Measurements from ENCODE around the gene NSL1. TPM values are rescaled to one million over a fixed set of nuclear protein-coding genes. Genes with fewer than 3 reads are reported as not detected.

The NSL1 gene
- total and polyA plus RNA-seq, 4 donors = 9.2 to 48.8 (median 27.0) TPM

DNA sequence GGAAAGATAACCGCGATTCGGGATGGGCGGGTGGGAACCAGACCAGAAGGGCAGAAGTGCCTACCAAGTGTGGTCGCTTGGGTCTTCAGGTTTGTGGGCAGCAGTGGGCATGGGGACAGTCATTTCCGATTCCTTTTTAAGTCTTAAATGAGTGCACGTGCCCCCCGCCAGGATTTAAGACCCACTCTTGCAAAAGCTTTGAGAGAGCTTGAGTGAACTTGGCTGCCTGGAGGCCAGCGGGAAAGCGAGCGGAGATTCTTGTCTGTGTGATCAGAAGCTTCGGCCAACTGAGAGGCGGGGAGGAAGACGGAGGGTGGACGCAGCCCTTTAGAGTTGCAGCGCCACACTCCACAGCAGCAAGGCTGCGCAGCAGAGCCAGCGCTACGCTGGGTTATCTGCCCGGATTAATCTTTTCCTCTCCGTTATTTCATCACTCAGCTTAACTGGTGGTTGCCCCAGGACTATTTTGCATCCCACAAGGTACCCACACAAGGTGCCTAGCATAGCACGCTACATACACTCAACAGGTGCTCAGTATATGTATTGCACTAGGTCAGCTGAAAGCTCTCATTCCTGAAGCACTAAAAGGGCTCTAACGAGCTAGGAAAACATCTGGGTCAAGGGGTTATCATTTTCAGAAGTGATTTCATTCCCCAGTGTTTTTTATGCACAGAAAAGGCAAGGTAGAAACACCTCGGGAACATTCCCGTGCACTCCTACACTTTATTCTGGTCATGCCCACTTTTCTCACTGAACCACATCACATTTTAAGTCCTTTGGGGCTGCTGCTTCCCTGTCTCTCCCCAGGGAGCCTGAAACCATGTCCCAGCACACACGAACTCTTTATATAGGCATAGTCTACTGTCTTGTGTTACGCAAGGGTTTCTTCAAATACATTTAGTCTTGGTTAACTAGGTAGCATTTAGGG, 90.4 kb downstream of the NSL1 start:
- Histone ChIP-seq H3K27ac (ENCODE audit: low read depth in 1 of 2, low read length in 1 of 2) (peak overlapping the region in 1 of 2 donors; percentile 87), H3K27me3 (ENCODE audit: control insufficient read depth in 3 of 3, insufficient read depth in 3 of 3, low read length in 2 of 3) (peaks cover 0 to 48% (median 32%) of the 10 kb centered on the region in 3 donors), H3K4me3 (no peak overlapping the region), H3K4me1 (ENCODE audit: control insufficient read depth in 5 of 5, insufficient read depth in 5 of 5, low read length in 5 of 5) (peaks cover 0 to 16% (median 8%) of the 10 kb centered on the region in 5 donors), H3K36me3 (ENCODE audit: control insufficient read depth in 4 of 4, insufficient read depth in 4 of 4, low read length in 4 of 4) (no peaks in the 10 kb centered on the region), H3K9me3 (ENCODE audit: control insufficient read depth in 4 of 4, insufficient read depth in 3 of 4, low read length in 3 of 4) (no peaks in the 10 kb centered on the region), H3K9ac (ENCODE audit: insufficient read depth in 1 of 2, low read length in 2 of 2) (no peak overlapping the region)
- TF ChIP-seq, protein P1, sequence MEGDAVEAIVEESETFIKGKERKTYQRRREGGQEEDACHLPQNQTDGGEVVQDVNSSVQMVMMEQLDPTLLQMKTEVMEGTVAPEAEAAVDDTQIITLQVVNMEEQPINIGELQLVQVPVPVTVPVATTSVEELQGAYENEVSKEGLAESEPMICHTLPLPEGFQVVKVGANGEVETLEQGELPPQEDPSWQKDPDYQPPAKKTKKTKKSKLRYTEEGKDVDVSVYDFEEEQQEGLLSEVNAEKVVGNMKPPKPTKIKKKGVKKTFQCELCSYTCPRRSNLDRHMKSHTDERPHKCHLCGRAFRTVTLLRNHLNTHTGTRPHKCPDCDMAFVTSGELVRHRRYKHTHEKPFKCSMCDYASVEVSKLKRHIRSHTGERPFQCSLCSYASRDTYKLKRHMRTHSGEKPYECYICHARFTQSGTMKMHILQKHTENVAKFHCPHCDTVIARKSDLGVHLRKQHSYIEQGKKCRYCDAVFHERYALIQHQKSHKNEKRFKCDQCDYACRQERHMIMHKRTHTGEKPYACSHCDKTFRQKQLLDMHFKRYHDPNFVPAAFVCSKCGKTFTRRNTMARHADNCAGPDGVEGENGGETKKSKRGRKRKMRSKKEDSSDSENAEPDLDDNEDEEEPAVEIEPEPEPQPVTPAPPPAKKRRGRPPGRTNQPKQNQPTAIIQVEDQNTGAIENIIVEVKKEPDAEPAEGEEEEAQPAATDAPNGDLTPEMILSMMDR (IDR thresholded peaks at IDR 0.05; ENCODE audit: control extremely low read depth, extremely low read depth) = no peak
- 8 to 13% methylated on average over 27 of the region's 27 CpGs for WGBS, 2 donors
- DNase-seq (peak; percentile 74 to 82 (median 76)), ATAC-seq (ENCODE audit: insufficient read depth, low FRiP score) (no peak)

DNA sequence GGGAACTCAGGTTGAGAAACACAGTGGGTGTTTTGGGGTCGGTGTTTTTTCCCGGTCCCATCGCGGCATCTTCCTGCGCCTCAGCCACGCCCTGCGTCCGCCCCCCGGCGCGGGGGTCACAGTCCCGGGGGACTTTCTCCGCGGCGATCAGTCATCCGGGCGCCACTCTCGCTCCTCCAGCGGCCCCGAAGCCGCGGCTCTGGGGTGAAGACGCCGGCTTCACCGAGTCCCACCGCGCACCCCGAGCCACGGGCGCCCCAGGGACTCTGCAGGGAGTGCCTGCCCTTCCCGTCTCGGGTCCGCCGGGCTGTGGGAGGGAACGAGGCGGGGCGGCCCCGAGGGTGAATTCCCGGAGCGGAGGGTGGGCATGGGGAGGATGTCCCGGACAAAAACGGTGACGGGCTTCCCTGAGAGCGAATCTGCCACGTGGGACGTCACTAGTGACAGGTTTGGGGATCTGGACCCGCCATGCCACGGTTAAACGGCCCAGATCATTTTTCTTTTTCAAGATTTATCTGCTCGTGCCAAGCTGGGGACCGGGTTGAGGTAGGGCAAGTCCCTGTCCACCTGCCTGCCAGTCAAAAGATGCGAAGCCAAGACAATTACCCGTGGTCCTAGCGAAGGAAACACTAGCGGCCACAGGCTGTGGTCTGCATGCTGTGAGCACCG, 91.2 kb downstream of the NSL1 start:
- no peaks in the 10 kb centered on the region for H3K36me3 ChIP-seq (ENCODE audit: control insufficient read depth in 4 of 4, insufficient read depth in 4 of 4, low read length in 4 of 4)
- H3K27me3 ChIP-seq (ENCODE audit: control insufficient read depth in 3 of 3, insufficient read depth in 3 of 3, low read length in 2 of 3) = peaks cover 0 to 54% (median 33%) of the 10 kb centered on the region in 3 donors
- H3K9ac ChIP-seq (ENCODE audit: insufficient read depth in 1 of 2, low read length in 2 of 2) = peak overlapping the region in 1 of 2 donors; percentile 67
- TF ChIP-seq, protein P1 (IDR thresholded peaks at IDR 0.05; ENCODE audit: control extremely low read depth, extremely low read depth) = no peak
- peaks cover 0 to 16% (median 8%) of the 10 kb centered on the region in 5 donors for H3K4me1 ChIP-seq (ENCODE audit: control insufficient read depth in 5 of 5, insufficient read depth in 5 of 5, low read length in 5 of 5)
- H3K4me3 ChIP-seq = peak overlapping the region; percentile 70
- DNase-seq (peak; percentile 14 to 44 (median 31)), ATAC-seq (ENCODE audit: insufficient read depth, low FRiP score) (peak; percentile 20)
- peak overlapping the region in 1 of 2 donors; percentile 87 for H3K27ac ChIP-seq (ENCODE audit: low read depth in 1 of 2, low read length in 1 of 2)
- H3K9me3 ChIP-seq (ENCODE audit: control insufficient read depth in 4 of 4, insufficient read depth in 3 of 4, low read length in 3 of 4) = no peaks in the 10 kb centered on the region
- WGBS, 2 donors = 0 to 1% methylated on average over 56 of the region's 56 CpGs

DNA sequence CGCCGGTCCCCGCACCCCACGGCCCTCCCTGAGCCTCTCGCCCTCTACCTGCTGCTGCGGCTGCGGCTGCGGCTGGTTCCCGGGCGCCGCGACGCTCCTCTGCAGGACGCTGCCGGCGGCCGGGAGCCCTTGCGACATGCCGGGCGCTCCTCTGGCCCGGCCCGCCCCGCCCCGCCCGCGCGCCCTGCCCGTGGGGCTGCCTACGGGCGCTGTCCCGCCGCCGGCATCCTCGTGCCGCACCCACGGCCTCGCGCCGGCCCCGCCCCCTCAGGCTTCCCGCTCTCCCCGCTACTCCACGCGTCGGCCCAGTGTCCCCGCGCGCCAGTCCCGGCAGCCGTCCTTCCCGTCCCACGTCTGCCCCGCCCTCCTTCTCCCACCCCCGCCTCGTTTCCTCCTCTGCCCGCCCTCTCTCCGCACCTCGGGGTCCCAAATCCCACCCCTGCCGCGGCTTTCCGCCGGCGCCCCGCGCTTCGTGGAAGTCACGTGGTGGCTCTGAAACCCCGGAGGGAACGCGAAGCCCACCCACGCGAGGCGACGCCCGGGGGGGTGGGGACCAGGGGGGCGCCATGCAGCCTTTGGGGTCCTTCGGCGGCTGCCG, 91.9 kb downstream of the NSL1 start, which contains the start of gene BATF3:
BATF3 (minus strand) TSS at position 216 of the 598 bp plus-strand sequence; CDS start at position 138, 78 bp downstream.
- Histone ChIP-seq H3K9me3 (ENCODE audit: control insufficient read depth in 4 of 4, insufficient read depth in 3 of 4, low read length in 3 of 4) (no peaks in the 10 kb centered on the region), H3K27ac (ENCODE audit: low read depth in 1 of 2, low read length in 1 of 2) (peak within 1 kb of the TSS in 1 of 2 donors; percentile 87)
- WGBS, 2 donors = 0 to 1% methylated on average over 45 to 79 of the region's 79 CpGs

More for the DNA sequence above, 91.9 kb downstream of the NSL1 start, which contains the start of gene BATF3:
- TF ChIP-seq, protein P1 (IDR thresholded peaks at IDR 0.05; ENCODE audit: control extremely low read depth, extremely low read depth) = no peak
- Histone ChIP-seq H3K4me3 (peak within 1 kb of the TSS; percentile 70), H3K27me3 (ENCODE audit: control insufficient read depth in 3 of 3, insufficient read depth in 3 of 3, low read length in 2 of 3) (peaks cover 0 to 57% (median 33%) of the 10 kb centered on the region in 3 donors), H3K9ac (ENCODE audit: insufficient read depth in 1 of 2, low read length in 2 of 2) (peak within 1 kb of the TSS in 1 of 2 donors; percentile 67), H3K36me3 (ENCODE audit: control insufficient read depth in 4 of 4, insufficient read depth in 4 of 4, low read length in 4 of 4) (no peaks in the 10 kb centered on the region), H3K4me1 (ENCODE audit: control insufficient read depth in 5 of 5, insufficient read depth in 5 of 5, low read length in 5 of 5) (peaks cover 0 to 17% (median 8%) of the 10 kb centered on the region in 5 donors)
- ATAC-seq (ENCODE audit: insufficient read depth, low FRiP score) = peak; percentile 83
- DNase-seq = peak; percentile 55 to 61 (median 57)
